ENCODE measurements around the gene LSP1. TPM values are rescaled to one million over a fixed set of nuclear protein-coding genes. Genes with fewer than 3 reads are reported as not detected.

Gene LSP1
- total and polyA plus RNA-seq, 2 of the 13 experiments (the other 11 are each of a cell fraction or from before 2014, with no cell fraction given): 0.59 to 1.00 TPM

GRCh38 chr11:1842149-1843097 is 10.5 kb upstream of the LSP1 start (continued):
- TF ChIP-seq ZNF770 (CRISPR knock-in tag; IDR thresholded peaks at IDR 0.05) (peak; percentile 72), RBFOX2 (IDR thresholded peaks at IDR 0.05; ENCODE audit: low read depth, low read length) (no peak), EED (CRISPR knock-in tag; IDR thresholded peaks at IDR 0.05) (no peak; the same call in 1 of the 2 replicates), ZBTB39 (CRISPR knock-in tag; IDR thresholded peaks at IDR 0.05) (0 out of 2 replicates have a peak, but pooled peaks have one; percentile 24), PHF20 (CRISPR knock-in tag; IDR thresholded peaks at IDR 0.05) (peak; percentile 55; the same call in 1 of the 2 replicates), NPAS2 (CRISPR knock-in tag; IDR thresholded peaks at IDR 0.05; ENCODE audit: borderline replicate concordance) (no peak; the same call in 1 of the 2 replicates), ISL2 (CRISPR knock-in tag; IDR thresholded peaks at IDR 0.05) (peak; percentile 91), ZNF431 (CRISPR knock-in tag; IDR thresholded peaks at IDR 0.05; ENCODE audit: borderline replicate concordance, low read depth) (peak; percentile 97; the same call in 1 of the 2 replicates), ATF7 (IDR thresholded peaks at IDR 0.05) (0 out of 2 replicates have a peak, but pooled peaks have one; percentile 2), ATF7 (CRISPR knock-in tag; IDR thresholded peaks at IDR 0.05) (peak; percentile 98), THAP9 (CRISPR knock-in tag; IDR thresholded peaks at IDR 0.05; ENCODE audit: borderline replicate concordance) (peak; percentile 55; the same call in 1 of the 2 replicates), ZMYM2 (CRISPR knock-in tag; IDR thresholded peaks at IDR 0.05) (0 out of 2 replicates have a peak, but pooled peaks have one; percentile 42), ZNF639 (CRISPR knock-in tag; conservative IDR thresholded peaks at IDR 0.05) (peak; percentile 74; the same call in 1 of the 2 replicates)

Measured in HepG2 (cell line).